ENCODE measurements around the gene DDAH2.

- TF ChIP-seq CTCF (IDR thresholded peaks at IDR 0.05), result no peak
- TF ChIP-seq POLR2AphosphoS5 (IDR thresholded peaks at IDR 0.05), result no peak
- no peak for TF ChIP-seq POLR2A (IDR thresholded peaks at IDR 0.05; ENCODE audit: low read depth)
- no peak for TF ChIP-seq EP300 (IDR thresholded peaks at IDR 0.05)
Observed at GRCh38 chr6:31711233-31711632, 17.9 kb downstream of the DDAH2 start.
